Epithelial cell of proximal tubule (primary cell): ENCODE results near the gene PTGES3. TPM values are rescaled to one million over a fixed set of nuclear protein-coding genes. Genes with fewer than 3 reads are reported as not detected.
A peak's percentile ranks its signal among the peaks of the same experiment; 100 is the strongest.

ENCODE experiments used
- DNase-seq: peaks from one replicate; pipeline ENCODE4 v3.0.0-alpha.2; 2011; ENCODE audit warnings: low read depth
- H3K4me3 ChIP-seq: 2 replicates; pipeline ENCODE4 v1.5.1; 2011; ENCODE audit warnings: low read depth, mild to moderate bottlenecking, low read length
- total RNA-seq: library from RNA; depleted of rRNA; stranded (reverse); fragments of >200 nt; gene quantifications from 2 replicates; pipeline ENCODE4 v1.2.3, GENCODE V29; 2015
- TF ChIP-seq, protein P1 (sequence below): conservative IDR thresholded peaks from 2 replicates; pipeline ENCODE4 v1.5.1; 2012; ENCODE audit warnings: low read depth, mild to moderate bottlenecking, low read length

PTGES3 gene
- total RNA-seq, 1 donor from 2014 or later: 110 TPM

DNA sequence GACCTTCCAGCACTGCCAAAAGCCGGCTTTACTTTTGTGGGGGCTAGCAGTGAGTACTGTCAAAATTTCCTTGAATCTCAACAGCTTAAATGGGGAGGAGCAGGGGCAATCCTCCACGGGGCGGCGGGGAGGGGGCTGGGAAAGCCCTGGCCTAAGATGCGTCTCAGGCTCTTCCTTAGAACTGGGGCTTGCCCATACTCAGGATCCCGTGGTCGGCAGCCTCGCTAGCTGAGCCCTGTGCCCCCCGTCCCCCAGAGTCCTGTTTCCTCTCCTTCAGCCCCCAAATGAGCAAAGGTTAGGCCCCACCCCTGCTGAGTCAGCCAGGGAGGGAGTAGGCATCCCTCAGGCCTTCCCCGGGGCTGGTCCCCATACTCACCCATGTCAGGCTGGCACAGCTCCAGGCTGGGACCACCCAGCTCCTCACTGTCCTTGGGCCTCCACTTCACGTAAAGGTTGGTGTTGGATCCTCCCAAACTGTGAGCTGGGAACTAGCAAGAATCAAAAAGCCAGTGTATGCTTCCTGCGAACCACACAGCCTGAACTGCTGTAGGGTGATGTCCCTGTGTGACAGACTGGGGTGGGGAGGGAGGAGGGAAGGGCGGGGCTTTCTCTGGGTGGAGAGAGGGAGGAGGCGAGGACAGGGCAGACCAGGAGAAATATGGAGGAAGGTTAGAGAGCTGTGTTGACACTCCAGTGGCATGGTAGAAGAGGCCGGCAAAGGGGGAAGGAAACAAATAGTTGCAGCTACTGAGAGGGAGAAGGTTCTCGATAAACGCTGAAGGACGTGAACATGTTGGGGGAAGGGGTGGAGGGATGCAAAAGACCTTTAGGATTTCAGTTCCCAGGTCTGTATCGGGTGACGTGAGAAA is 52.0 kb downstream of the PTGES3 start:
- TF ChIP-seq, protein P1, sequence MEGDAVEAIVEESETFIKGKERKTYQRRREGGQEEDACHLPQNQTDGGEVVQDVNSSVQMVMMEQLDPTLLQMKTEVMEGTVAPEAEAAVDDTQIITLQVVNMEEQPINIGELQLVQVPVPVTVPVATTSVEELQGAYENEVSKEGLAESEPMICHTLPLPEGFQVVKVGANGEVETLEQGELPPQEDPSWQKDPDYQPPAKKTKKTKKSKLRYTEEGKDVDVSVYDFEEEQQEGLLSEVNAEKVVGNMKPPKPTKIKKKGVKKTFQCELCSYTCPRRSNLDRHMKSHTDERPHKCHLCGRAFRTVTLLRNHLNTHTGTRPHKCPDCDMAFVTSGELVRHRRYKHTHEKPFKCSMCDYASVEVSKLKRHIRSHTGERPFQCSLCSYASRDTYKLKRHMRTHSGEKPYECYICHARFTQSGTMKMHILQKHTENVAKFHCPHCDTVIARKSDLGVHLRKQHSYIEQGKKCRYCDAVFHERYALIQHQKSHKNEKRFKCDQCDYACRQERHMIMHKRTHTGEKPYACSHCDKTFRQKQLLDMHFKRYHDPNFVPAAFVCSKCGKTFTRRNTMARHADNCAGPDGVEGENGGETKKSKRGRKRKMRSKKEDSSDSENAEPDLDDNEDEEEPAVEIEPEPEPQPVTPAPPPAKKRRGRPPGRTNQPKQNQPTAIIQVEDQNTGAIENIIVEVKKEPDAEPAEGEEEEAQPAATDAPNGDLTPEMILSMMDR: no peak
- peak overlapping the region; percentile 97 for H3K4me3 ChIP-seq
- peak; percentile 51 for DNase-seq

DNA sequence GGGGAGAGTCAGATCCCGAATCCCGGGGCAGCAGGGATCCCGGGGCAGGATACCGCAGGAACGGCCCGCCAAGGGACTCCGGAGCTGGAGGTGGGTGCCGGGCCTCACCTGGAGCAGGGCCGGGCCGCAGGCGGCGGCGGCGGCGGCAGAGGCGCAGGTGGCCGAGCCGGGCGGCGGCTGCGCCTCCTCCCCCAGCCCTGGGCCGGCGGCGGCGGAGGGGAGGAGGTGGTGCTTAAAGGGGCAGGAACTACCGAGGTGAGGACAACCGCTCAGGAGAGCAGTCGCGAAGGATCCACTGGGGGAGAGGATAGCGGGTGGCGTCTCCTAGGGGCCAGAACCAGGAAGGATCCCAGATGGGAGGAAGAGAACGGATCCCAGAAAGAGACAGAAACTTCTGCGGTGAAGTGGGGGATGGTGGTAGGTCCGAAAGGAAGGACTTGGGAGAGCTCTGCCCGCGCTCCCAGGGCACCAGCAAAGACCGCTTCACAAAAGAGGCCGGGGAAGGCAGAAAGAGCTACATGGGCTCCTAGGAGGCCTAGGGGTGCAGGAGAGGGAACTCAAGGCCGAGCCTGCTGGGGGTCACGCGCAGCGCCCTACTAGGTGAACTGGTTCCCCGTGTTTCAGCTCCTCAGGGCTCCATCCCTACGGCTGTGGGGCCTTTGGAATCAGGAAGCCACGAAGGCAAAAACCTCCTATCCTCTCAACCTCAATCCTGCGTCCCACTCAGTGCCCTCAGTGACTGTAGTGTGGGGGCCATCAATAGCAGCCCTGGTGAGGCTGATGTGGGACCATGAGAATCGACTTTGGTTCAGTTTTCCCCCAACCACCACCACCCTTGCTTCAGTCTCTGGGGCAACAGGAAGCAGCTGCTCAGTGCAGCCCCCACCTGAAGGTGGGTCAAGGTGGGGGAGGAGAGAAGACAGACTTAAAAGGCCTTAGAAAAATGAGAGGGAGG is 53.0 kb downstream of the PTGES3 start:
- H3K4me3 ChIP-seq: peak overlapping the region; percentile 97
- TF ChIP-seq, protein P1: peak; percentile 61
- peak; percentile 67 for DNase-seq

DNA sequence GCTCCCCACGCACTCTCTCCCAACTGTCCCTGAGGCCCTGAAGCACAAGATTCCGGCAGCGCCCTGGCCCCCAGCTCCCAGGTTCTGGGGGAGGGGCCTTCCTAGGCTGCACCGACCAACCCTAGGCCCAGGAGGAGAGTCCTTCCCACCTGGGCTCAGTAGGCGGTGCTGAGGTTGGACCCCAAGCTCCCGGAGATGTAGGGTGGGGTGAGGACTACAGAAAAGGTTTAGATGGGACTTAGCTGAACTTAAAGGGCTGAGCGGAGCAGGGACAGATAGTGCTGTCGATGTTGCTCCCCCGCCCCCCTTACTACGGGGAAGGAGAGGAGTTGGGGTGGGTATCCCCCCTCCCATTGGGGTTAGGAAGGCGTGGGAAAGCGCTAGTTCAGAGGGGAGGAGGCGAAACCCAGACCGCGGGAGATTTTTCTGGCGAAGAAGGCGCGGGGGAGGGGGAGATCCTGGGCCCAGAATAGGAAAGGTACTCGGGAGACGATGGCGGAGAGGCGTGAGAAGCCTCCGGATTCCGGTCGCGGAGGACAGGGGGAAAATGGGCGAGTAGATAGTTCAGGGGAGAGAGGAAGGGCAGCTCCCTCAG is 53.7 kb downstream of the PTGES3 start:
- DNase-seq: no peak

DNA sequence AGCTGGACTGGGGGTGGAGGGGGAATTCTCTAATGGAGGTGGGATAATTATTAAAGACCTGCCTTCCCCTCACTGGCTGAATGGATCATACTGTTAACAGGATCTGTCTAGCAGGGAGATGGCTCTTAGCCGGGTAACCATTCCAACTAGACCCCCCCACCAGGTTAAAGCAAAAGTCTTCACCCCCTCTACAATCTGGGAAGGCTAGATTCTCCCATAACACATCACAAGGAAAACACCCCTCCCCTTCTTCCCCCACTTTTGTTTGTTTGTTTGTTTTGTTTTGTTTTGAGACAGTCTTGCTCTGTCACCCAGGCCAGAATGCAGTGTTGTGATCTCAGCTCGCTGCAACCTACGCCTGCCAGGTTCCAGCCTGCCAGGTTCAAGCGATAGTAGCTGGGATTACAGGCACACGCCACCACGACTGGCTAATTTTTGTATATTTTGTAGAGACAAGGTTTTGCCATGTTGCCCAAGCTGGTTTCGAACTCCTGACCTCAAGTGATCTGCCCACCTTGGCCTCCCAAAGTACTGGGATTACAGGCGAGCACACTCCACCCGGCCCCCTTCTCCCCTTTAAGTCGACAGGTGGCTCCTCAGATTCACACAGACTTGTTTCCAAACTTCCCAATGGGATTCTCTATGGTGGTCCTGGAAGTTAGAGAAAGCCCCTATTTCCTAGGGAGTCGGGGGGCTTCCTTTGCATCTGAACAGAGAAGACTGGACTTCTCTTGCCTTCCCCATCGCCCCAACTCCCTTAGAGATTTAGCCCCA is 54.4 kb downstream of the PTGES3 start:
- no peak for DNase-seq
- peak overlapping the region; percentile 97 for H3K4me3 ChIP-seq
- TF ChIP-seq, protein P1: no peak

More for the DNA sequence above, 53.7 kb downstream of the PTGES3 start:
- H3K4me3 ChIP-seq: peak overlapping the region; percentile 97
- TF ChIP-seq, protein P1: no peak

DNA sequence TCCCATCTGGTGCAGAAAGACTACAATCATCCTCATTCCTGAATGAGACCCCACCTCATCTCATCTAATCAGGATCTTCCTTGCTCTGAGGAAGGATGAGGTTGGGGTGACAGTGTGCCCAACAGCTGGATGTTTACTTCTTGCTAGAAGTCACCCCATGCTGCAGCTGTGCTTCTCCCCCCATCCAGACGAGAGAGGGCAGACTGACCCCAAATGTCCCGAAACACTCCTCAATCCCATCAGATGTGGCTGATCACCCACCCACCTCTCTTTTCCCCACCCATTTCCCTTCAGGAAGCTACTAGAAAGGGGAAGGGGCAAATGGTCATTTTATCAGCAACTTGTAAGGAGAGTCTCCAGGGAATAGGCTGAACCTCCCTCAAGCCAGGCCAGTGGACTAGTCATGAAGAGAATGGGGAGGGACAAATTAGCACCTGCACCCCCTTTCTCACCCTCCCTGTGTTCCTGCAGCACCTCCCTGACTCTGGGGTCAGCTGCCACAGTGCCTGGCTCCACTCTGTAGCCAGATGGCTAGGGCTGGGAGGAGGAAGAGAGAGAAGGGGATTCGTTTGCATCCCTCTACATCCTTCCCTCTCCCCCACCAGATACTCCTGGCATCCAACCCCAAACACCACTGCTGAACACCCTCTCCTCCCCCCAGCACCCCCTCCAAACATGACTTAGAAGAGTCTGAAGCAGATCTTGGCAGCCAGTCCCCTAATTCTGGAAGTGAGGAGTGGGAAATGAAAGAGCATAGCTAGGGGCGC is 55.2 kb downstream of the PTGES3 start:
- no peak for DNase-seq
- TF ChIP-seq, protein P1: no peak
- peak overlapping the region; percentile 97 for H3K4me3 ChIP-seq
